Activated CD4-positive, alpha-beta T cell treated with anti-CD3 and anti-CD28 coated beads for 4 hours (primary cell): ENCODE results near the gene ABCB1.
"Not testable (repeated sequence)": the region's sequence is repeated elsewhere in the genome, so short reads cannot be mapped to it uniquely, and the experiment has no call there.

Source experiments
- DNase-seq, 2 donors: peaks; one replicate each; pipeline ENCODE4 v3.0.0-alpha.2; 2020

Gene ABCB1

DNA sequence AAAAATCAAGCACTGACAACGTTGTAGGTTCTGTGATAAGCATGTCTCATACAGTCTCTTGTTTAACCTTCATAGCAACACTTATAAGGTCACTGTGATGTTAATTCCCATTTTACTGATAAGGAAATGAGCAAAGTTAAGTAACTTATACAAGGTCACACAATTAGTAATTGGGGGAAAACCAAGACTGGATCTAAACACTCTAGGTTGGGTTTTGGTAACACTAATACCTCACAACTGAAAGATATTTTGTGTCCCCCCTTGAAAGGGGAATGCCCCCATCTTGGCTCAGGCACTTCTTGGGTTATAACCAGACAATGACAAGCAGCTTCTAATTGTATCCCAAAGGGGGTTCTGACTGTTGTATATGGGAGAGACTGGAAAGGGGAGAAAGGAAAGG lies 89.2 kb downstream of the ABCB1 start:
- no peak for DNase-seq

DNA sequence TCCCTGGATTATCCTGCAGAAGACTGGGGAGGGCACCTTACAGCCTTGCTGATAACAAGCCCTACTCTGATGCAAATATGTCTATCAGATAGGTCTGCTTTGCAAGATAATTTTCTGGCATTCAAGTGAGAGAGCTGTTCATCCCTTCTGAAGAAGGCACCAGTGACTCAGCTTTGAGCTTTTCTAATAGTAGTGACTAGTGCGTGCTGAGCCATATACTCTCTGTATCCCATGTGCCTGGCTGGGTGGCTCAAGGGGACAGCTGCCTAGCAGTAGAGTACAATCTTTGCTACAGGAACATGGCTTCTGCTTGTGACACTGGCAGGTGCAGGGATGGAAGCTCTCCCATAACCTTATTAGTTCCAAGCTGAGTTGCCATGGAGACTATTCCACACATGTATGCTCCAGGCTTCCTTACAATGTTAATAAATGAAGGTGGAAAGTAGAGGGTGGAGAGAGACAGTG lies 90.2 kb downstream of the ABCB1 start:
- no peak for DNase-seq

DNA sequence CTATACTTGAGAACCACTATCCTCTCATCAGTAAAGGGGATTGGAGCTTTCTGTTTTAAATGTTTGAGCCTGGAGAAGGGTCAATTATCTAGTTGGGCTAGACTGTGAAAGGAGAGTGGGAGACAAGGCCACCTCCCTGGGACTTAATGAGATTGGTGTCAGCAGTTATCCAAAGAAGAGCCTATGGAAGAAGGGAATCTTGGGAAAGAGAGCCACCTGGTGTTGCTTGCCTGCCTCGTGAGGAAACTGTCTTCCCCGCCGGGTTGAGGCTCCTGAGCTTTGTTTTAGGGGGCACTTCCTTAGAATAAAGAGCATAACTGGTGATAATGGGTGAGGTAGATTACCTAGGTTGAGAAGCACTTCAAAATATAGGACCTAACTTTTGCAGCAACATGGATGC lies 93.2 kb downstream of the ABCB1 start:
- DNase-seq: no peak

DNA sequence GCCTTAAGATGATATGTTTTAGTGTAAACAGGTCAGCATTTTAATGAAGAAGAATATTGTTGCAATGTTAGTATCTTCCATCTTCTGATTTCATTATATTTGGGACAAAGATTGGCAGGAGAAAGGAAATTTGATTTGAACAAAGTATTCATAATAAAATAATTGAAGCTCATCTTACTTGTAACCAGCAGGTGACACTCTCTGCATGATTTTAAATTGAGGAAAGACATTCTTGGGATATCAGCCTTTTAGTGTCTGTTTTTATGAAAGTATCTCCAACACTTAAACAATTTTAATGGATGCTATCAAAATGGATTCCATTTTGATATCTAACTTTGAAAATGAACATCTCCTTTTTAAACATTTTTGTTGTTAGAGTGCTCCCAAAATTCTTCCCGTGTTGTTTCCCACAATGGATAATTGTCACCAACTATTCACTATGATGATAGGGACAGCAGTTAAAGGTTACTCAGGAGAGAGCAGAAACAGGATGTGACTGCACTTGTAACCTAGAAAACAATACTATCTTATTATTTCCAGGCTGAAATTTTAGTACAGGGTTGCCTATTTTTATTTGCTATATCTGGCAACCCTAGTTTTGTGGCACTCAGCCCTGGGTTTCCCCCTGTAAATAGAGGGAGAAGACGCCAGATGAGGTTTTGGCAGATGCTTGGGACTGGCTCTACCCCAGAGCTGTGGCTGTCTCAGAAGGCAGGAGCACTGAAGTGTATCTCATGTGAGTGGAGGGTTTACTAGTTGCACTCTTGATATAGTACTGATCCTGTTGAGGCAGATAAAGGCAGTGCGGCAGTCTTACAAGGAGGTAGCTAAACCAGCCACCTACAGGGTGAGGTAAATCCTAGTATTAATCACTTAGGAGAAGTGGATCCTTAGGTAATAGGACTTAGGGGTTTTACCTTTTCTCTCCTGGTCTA lies 94.2 kb downstream of the ABCB1 start:
- no peak for DNase-seq

DNA sequence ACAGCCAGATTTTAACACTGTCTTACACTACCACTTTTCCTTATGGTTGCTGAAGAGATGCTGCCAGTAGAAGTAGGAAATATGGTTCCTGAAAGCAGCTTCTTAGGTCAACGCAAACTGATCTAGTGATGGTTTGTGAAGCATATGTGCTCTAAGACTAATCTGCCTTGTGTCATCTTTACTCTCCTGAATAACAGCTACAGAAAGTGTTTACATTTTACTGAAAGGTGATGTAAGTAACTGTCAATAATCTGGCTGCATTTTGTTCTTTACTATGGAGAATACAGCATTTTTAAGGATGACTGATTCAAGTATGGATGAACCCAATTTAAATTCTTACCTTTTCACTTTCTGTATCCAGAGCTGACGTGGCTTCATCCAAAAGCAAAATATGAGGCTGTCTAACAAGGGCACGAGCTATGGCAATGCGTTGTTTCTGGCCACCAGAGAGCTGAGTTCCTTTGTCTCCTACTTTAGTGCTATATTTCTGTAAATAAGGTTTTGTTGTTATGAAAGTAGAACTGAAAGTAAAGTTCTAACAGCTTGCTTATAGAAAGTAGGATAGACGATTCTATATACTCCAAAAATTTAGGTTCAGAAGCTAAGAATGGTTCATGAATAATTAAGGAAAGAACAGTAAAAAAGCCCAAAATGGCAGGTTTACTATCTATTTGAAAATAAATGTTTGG lies 95.0 kb downstream of the ABCB1 start:
- no peak for DNase-seq

DNA sequence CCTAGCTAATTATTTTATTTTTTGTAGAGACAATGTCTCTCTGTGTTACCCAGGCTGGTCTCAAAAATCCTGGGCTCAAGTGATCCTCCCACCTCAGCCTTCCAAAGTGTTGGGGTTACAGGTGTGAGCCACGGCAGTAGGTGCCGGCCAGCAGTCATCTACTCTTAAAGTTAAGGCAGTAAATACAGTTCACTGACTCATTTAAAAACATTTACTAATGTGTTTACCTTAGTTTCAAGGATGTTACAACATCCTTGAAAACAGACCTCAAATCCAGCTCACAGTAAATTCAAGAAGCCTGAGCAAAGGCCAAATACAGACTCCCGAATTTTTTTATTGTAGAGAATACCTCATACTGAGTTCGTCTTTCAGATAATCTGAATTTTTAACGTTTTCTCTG lies 95.6 kb downstream of the ABCB1 start:
- DNase-seq: no peak

DNA sequence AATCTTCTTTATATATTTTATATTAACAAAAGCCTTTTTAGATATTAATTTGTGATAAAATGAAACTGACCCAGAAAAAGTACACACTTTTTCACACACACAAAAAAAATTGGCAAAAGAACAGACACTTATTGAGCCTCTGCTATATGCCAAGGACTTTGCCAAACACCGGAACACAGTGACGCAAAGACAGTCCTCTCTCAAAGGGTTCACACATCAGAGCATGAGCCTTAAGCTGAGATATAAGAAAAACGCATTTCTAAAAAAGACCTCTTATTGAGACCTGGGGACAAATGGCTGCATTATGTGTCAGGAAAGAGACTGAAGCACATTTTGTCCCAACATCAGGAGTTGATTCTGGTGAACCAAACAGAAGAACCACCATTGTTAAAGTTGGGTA lies 101.2 kb downstream of the ABCB1 start:
- DNase-seq: no peak

DNA sequence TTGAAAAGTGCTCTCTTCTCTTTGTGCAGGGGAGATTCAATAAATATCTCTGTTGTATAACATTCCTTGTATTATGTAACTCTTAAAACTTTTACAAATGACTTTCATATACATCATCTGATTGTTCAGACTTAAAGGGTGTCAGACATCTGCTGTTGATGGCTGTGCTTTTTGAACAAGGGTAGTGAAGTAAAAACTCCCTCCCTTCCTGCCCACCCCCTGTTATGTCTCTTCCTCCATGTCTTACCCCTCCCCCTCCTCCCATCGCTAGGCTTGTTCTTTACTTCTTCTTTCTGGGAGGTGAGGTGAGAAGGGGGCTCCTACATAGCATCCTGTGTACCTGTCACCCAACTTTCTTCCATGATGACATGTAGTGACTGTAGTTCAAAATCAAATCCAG lies 101.8 kb downstream of the ABCB1 start:
- no peak for DNase-seq

DNA sequence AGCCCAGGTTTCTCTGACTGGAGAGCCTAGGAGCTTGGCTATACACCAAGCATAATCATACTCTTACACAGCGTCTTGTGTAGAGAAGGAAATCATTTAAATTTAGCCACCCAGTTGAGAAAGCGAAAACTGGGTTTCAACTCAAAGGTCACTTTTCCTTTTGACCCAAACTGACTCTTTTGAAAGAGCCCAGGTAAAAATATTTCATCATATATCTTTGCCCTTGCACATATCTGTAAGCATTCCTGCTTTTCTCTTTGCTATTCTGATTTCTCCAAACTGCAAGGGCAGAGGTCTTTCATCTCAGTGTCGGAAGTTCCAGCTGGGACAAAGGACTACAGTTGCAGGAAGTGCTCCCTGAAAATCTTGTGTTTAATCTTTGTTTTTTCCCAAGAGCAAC lies 103.2 kb downstream of the ABCB1 start:
- no peak for DNase-seq

DNA sequence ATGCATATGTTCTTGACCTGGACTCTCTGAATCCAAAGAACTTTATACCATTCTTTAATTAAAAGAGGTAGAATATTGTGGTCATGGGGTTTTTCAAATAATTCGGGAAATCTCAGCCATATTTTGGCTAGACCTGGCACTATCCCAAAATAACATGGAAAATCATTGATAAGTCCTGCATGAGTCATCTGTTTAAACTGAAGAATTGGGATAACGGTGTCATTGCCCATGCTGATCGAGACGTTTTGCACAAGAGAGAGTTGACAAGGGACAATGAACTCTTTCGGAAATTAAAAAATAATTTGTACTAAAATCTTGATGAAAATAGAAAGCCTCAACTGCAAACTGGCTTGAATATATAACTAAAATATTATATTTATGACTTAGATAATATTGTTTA lies 105.3 kb downstream of the ABCB1 start:
- DNase-seq: no peak

DNA sequence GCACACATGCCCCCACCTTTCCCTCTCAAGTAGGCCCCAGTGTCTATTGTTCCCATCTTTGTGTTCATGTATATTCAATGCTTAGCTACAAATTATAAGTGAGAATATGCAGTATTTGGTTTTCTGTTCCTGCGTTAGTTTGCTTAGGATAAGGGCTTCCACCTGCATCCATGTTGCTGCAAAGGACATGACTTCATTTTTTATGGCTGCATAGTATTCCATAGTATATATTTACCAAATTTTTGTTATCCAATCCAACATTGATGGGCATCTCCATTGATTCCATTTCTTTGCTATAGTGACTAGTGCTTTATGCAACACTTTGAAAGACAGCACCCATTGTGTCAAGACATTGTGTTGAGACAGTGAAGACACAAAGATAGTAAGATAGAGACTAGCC lies 106.2 kb downstream of the ABCB1 start:
- DNase-seq: no peak

DNA sequence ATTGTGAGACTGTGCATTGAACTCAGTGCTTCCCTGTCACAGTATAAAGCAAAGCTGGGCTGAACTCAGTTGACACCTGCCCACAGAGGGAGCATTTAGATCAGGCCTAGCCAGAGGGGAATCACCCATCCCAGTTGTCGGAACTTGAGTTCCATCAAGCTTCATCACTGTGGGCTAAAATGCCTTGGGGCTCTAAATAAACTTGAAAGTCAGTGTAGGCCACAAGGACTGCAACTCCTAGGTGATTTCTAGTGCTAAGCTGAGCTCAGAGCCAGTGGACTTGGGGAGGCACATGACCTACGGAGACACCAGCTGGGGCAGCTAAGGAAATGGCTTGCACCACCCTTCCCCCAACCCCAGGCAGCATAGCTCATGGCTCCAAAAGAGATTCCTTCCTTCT lies 117.6 kb downstream of the ABCB1 start:
- DNase-seq: no peak

DNA sequence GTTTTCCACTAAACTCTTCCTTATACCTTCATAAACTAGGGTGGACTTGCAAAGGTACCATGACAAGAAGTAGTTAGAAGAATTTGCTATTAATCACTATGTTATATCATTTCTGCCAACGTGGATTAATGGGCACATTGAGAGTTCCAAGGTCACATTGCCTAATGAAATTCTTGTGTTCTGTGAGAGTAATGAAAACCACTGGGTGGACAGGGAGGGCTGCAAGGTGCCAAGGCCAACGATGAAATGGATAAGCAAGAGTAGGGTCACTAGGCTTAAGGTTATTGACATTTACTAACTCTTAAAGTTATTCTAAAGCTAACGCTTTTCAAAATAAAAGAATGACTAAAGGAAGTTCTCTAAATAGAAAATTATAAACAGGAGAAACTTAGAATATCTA lies 118.6 kb downstream of the ABCB1 start:
- no peak for DNase-seq

DNA sequence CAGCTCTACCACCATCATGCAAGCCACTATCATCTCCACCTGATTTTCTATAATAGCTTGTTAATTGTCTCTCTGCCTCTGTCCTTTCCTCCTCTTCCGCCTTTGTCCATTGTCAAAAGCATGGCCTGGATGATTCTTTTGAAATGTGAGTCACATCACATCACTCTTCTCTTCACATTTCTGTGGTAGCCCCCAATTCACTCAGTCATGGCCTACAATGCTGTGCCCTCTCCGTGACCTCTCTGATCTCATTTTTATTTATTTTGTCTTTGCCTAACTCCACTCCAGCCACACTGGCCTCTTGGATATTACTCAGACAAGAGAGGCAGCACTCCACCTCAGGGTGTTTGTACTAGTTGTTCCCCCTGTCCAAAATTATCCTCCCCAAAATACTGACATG lies 120.3 kb downstream of the ABCB1 start:
- DNase-seq: no peak

DNA sequence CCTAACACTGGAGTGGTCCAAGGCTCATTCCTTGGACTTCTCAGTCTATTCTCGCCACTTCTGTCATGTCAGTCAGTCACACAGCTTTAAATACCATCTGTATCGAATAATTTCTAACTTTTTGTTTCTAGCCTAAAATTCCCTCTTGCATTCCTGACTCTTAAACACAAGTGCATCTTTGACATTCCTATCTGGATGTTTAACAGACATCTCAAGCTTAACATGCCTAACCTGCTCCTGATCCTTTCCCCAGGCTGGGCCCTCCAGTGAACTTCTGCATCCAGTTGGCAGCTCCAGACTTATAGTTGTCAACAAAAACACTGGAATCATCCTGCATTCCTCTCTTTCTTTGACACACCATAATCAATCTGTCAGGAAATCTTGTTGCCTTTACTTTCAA lies 120.7 kb downstream of the ABCB1 start:
- DNase-seq: no peak

DNA sequence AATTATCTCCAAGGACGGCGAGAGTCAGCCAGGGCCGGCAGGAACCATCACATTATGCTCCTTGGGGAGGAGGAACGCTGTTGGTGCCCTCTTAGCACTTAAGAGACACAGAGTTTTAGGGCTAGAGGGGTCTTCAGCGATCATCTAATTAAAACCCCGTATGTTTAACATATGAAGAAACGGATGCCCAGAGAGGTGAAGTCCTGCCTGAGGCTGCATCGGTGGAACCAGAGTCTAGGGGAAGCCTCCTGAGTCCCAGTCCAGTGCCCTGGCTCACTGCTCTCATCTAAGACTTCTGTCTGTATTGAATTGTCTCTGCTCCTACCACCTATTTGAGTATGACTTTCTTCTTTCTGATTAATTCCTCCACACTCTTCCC lies 124.5 kb downstream of the ABCB1 start:
- no peak for DNase-seq

DNA sequence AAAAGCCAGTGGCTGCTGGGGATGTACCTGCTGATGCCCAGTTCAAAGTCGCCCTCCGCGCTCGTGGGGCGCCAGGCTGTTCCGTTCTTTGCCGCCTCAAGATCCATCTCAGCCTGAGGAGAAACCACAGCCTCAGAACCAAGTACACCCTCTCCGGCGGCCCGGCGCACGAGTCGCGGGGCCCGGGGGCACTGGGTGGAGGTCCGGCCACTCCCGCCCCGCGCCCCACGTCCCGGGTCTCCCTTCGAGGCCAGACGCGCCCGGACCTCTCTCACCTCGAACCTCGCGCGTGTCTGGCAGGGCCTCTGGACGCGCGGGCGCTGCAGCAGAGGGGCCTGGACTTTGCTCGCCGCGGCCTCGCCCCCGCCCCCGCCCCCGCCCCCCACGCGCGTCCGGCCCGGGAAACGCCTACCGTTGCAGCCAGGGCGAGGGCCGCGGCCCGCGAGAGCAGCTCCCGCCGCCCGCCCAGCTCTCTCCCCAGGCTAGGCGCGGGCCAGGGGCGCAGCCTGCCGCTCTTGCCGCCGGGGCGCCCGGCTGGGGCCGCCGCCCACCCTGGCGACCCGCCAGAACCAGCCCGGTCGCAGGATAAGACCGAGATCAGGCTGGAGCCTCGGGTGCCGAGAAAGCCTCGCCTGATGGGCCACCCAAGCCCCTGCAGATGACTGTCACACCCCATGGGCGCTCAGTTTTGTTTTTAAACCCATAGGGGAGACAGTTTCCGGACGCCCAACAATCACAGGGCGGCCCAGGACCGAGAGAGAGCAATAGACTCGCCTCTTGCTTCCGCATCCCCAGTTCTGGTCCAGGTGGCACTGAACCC lies 125.1 kb downstream of the ABCB1 start, which contains the start of gene ABCB4:
Gene ABCB4 (minus strand): TSS at position 322 of the 820 bp plus-strand sequence. CDS start 215 bp downstream, at position 107.
- DNase-seq: no peak

DNA sequence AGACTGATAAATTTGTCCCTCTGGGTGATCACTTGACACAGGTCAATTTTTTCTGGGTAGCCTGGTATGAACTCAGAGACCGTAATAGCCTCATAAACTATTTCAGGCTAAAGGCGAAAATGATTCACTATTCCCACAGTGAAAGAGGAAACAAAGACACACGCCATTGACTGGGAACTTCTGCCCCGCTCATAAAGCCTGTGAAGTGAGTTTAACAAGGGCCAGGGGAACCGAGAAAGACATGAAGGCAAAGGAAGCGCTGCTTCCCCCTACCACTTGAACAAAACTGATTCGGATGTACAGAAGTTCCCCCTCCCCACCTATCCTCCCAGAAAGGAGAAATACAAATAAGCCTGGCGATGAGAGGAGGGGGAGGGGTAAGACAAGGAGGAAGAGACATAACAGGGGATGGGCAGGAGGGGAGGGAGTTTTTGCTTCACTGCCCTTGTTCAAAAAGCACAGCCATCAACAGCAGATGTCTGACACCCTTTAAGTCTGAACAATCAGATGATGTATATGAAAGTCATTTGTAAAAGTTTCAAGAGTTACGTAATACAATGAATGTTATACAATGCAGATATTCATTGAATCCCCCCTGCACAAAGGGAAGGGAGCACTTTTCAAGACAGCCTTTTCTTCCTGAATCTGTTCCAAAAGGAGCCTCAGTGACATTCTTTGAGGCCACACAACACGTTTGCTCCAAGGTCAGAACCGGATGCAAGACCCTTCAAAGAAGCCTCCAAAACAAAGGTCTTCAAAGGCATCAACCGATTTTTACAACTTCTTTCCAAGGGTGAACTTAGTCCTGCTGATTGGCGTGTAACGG lies 125.9 kb downstream of the ABCB1 start:
- no peak for DNase-seq

DNA sequence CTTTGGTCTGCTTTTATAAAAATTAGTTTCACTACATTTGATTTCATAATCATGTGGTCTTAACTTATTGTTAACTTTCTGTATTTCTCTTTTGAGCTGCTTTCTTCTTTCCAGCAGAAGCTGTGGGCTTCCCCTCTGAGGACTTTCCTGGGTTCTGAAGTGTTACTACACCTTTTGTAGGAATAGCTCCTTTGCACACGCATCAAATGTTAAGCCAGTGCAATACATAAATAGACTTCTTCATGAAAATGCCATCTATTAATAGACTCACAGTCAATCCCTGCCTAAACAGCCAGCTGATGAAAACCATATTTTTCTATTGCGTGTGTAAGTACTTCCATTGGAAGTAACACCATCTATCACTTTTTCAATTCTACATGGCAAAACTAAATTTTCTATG lies 126.7 kb downstream of the ABCB1 start:
- no peak for DNase-seq

DNA sequence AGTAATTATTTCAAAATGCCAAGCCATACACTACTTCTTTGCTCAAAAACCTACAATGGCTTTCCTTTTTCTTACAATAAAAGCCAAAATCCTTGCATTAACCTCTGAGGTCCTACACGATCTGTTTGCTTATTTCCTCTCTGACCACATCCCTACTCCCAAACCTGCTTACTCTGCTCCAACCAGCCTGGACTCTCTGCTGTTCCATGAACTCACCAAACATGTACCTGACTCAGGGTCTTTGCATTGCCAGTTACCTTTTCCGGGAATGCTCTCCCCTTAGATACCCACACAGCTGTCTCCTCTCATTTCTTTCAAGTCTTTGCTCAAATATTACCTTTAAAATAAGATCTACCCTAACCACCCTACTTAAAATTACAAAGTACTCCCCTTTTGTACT lies 127.5 kb downstream of the ABCB1 start:
- no peak for DNase-seq

DNA sequence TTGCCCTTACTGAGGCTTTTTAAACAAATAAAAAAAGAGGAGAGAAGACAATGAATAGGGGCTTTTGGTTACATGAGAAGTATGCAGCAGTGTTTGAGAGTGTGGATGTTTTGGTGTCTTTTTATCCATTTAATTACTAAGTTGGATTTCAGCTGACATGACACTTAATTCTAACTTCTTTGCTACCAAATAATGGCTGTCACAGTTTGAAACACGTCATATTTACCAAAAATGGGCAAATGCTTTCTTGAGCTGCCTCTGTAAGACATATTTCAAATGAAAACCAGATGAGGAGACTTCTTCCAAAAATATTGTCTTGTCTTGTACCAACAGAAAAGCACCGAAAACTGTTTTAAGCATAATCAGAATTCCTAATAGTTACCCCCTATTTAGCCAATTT lies 129.2 kb downstream of the ABCB1 start:
- DNase-seq: no peak

DNA sequence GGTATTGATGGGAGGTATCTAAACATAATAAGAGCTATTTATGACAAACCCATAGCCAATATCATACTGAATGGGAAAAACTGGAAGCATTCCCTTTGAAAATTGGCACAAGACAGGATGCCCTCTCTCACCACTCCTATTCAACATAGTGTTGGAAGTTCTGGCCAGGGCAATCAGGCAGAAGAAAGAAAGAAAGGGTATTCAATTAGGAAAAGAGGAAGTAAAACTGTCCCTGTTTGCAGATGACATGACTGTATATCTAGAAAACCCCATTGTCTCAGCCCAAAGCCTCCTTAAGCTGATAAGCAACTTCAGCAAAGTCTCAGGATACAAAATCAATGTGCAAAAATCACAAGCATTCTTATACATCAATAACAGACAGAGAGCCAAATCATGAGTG lies 131.5 kb downstream of the ABCB1 start:
- not testable (repeated sequence) for DNase-seq

DNA sequence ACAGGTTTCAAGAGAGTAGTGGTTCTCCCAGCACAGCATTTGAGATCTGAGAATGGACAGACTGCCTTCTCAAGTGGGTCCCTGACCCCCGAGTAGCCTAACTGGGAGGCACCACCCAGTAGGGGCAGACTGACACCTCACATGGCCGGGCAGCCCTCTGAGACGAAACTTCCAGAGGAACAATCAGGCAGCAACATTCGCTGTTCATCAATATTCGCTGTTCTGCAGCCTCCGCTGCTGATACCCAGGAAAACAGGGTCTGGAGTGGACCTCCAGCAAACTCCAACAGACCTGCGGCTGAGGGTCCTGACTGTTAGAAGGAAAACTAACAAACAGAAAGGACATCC lies 135.2 kb downstream of the ABCB1 start:
- DNase-seq: not testable (repeated sequence)
